SK-N-MC (cell line): Measurements from ENCODE around the gene ASIC1.

Source experiments
- DNase-seq: peaks from one replicate; pipeline ENCODE4 v3.0.0-alpha.2; 2011; ENCODE audit warnings: low read depth, low spot score
- H3K27ac ChIP-seq: fragments of 200-600 bp; sonication (generic); 2 replicates; pipeline ENCODE4 v1.5.1; 2016; ENCODE audit warnings: mixed run types
- H3K36me3 ChIP-seq: fragments of 200-600 bp; sonication (generic); 2 replicates; pipeline ENCODE4 v1.6.1; 2017; ENCODE audit warnings: antibody characterized with exemption, low read length, mixed read lengths; ENCODE audit not compliant: insufficient read depth
- H3K4me3 ChIP-seq: fragments of 200-600 bp; sonication (generic); 2 replicates; pipeline ENCODE4 v1.5.1; 2016
- H3K9ac ChIP-seq: fragments of 200-600 bp; sonication (generic); 2 replicates; pipeline ENCODE4 v1.8.0; 2017; ENCODE audit warnings: mixed run types, mixed read lengths; ENCODE audit not compliant: insufficient read length
- H3K9me3 ChIP-seq: fragments of 200-600 bp; sonication (generic); 2 replicates; pipeline ENCODE4 v1.6.1; 2017; ENCODE audit warnings: low read depth, mild to moderate bottlenecking, antibody characterized with exemption, low read length, moderate library complexity, mixed read lengths
- EZH2 ChIP-seq: fragments of 200-600 bp; sonication (generic); IDR thresholded peaks from one replicate; pipeline ENCODE4 v1.6.1; 2017; ENCODE audit warnings: antibody characterized with exemption
- FOXP2 ChIP-seq: optimal IDR thresholded peaks from 2 replicates; pipeline ENCODE3; 2011; ENCODE audit warnings: mild to moderate bottlenecking, moderate library complexity; ENCODE audit not compliant: insufficient read depth; ENCODE audit errors: extremely low read length, control extremely low read depth
- POLR2AphosphoS5 ChIP-seq: IDR thresholded peaks from 2 replicates; pipeline ENCODE4 v1.6.1; 2012; ENCODE audit warnings: mild to moderate bottlenecking, low read depth, low read length, borderline replicate concordance

The ASIC1 gene

DNA sequence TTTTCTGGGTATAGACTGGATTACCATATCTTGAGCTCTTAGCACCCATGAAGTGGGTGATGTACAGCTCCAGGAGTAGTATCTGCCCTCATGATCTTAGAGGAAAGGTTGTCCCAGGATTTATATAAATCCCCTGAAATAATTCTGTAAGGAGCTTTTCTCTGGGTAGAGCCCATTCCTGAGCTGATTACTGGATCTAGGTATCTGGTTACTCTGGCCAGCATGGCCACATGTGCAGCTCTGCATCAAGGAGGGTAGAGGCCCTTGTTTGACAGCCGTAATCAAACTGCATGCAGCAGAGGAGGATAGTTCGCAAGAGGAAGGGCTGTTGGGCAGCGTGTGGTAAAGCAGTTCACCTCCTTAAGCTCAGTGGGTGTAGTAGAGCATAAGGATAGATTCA is 63.1 kb downstream of the ASIC1 start:
- Histone ChIP-seq H3K36me3 (no peaks in the 10 kb centered on the region; the same call in 1 of the 2 replicates), H3K27ac (no peak overlapping the region), H3K9me3 (no peaks in the 10 kb centered on the region), H3K4me3 (no peak overlapping the region), H3K9ac (no peak overlapping the region)
- no peak for DNase-seq
- TF ChIP-seq EZH2 (no peak), FOXP2 (no peak), POLR2AphosphoS5 (no peak)

- Histone ChIP-seq H3K4me3 (no peak overlapping the region), H3K36me3 (no peaks in the 10 kb centered on the region; the same call in none of the 2 replicates), H3K9ac (no peak overlapping the region), H3K9me3 (no peaks in the 10 kb centered on the region), H3K27ac (no peak overlapping the region)
- no peak for DNase-seq
- no peak for TF ChIP-seq POLR2AphosphoS5
- no peak for TF ChIP-seq FOXP2
These were observed 63.6 kb downstream of the ASIC1 start for GRCh38 chr12:50120953-50121352.

DNA sequence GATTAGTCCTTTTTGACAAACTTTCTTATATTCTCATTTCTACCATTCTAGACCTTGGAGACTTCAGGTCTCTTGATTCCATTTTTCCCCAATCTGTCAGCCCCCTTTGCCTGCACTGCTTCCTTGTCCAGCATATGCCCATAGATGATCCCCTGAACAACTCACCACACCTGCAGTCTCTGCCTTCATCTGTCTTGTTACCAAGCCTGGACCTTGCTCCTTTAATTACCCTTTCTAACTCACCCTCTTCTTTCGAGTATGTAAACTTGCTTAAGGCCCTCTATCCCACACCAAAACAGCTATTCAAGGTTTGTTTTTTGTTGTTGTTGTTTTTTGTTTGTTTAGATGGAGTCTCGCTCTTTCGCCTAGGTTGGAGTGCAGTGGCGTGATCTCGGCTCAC is 64.2 kb downstream of the ASIC1 start:
- no peak for DNase-seq
- TF ChIP-seq POLR2AphosphoS5 (no peak), EZH2 (no peak), FOXP2 (no peak)
- Histone ChIP-seq H3K9me3 (no peaks in the 10 kb centered on the region), H3K27ac (no peak overlapping the region), H3K9ac (no peak overlapping the region), H3K4me3 (no peak overlapping the region), H3K36me3 (no peaks in the 10 kb centered on the region; the same call in none of the 2 replicates)

GRCh38 chr12:50123203-50123602 is 65.8 kb downstream of the ASIC1 start:
- Histone ChIP-seq H3K4me3 (no peak overlapping the region), H3K9ac (no peak overlapping the region), H3K27ac (no peak overlapping the region), H3K36me3 (no peaks in the 10 kb centered on the region; the same call in none of the 2 replicates), H3K9me3 (no peaks in the 10 kb centered on the region)
- no peak for DNase-seq
- TF ChIP-seq EZH2 (no peak), POLR2AphosphoS5 (no peak), FOXP2 (no peak)

- DNase-seq = no peak
- no peaks in the 10 kb centered on the region for H3K9me3 ChIP-seq
- H3K36me3 ChIP-seq = peaks cover 18% of the 10 kb centered on the region
- TF ChIP-seq EZH2 (no peak), POLR2AphosphoS5 (no peak), FOXP2 (no peak)
- no peak overlapping the region for H3K4me3 ChIP-seq
- H3K9ac ChIP-seq = no peak overlapping the region
- no peak overlapping the region for H3K27ac ChIP-seq
These were observed 70.2 kb downstream of the ASIC1 start for GRCh38 chr12:50127546-50127945.

GRCh38 chr12:50129290-50129689 is 71.9 kb downstream of the ASIC1 start:
- H3K4me3 ChIP-seq = no peak overlapping the region
- DNase-seq = no peak
- no peak overlapping the region for H3K9ac ChIP-seq
- TF ChIP-seq POLR2AphosphoS5 (no peak), EZH2 (no peak), FOXP2 (no peak)
- no peak overlapping the region for H3K27ac ChIP-seq
- H3K9me3 ChIP-seq = no peaks in the 10 kb centered on the region
- peaks cover 30% of the 10 kb centered on the region for H3K36me3 ChIP-seq

- Histone ChIP-seq H3K27ac (no peak overlapping the region), H3K9me3 (no peaks in the 10 kb centered on the region), H3K4me3 (no peak overlapping the region), H3K9ac (no peak overlapping the region), H3K36me3 (peaks cover 35% of the 10 kb centered on the region)
- peak; percentile 50 for DNase-seq
- no peak for TF ChIP-seq EZH2
- no peak for TF ChIP-seq POLR2AphosphoS5
- no peak for TF ChIP-seq FOXP2
These were observed 75.2 kb downstream of the ASIC1 start for GRCh38 chr12:50132505-50133135.
